DMS53 (cell line): ENCODE results near the gene NAA20.

Experiments used
- DNase-seq: peaks from one replicate; lab custom pipeline; 2025; lab: John Stamatoyannopoulos, UW

Gene NAA20

GRCh38 chr20:20018366-20018765 lies 1.2 kb downstream of the NAA20 start:
- DNase-seq: no peak

- peak; percentile 38 for DNase-seq
These were observed 2.0 kb downstream of the NAA20 start for GRCh38 chr20:20019123-20019522.

DNA sequence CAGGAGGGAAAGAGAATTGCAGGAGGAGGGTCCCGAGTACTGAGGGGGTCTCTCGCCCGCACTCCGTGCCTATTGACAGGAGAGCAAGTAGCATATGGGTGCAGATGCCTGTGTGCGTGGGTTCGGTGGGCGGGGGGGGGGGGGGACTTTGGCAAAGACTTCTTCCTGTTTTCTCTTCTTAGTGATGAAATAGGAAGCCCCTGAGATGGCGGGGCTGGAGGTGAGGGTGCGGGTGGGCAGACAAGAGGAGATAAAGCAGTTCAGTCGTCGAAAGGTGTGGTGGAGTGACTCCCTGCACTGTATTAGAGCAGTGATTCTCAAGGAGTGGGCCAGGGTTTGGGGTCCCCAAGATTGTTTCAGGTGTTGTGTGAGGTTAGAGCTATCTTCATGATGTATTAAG lies 3.7 kb downstream of the NAA20 start:
- DNase-seq: no peak

DNA sequence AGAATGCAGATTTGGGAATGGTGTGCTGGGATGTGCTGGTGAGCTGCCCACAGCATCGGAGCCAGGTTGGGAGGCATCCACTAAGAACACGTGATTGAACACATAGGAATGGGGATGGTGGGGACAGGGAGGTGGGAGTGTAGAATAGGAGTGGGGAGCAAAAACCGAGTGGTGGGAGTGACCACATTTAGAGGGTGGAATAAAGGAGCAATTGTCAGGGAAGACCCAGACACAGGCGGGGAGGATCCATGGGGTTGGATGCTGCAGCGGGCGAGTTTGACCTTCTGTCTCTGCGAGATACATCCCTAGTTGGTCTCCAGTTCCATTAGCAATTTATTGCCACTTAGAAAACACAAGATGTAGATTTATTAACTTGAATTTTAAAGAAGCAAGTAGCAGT lies 4.7 kb downstream of the NAA20 start:
- no peak for DNase-seq

GRCh38 chr20:20022498-20022897 lies 5.3 kb downstream of the NAA20 start:
- DNase-seq: no peak

- no peak for DNase-seq
These were observed 6.2 kb downstream of the NAA20 start for GRCh38 chr20:20023395-20023794.

- no peak for DNase-seq
These were observed 7.8 kb downstream of the NAA20 start for GRCh38 chr20:20024942-20025341.

DNA sequence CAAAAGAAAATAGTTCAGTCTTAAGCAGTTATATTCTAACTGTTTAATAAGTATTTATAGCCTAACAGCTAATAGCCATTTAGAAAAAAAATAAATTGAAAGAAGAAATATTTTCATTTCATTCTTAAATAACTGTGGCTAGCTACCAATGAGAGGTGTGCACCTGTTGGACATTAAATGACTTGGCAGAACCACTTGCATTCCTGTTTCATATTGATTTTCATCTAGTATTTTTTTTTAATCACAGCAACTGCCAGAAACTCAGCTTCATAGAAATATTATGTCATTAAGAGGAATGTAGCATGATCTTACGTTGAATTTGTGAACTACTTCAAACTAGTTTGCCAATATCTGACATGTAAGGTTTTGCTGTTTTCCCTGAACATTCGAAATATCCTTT lies 10.1 kb downstream of the NAA20 start:
- no peak for DNase-seq

DNA sequence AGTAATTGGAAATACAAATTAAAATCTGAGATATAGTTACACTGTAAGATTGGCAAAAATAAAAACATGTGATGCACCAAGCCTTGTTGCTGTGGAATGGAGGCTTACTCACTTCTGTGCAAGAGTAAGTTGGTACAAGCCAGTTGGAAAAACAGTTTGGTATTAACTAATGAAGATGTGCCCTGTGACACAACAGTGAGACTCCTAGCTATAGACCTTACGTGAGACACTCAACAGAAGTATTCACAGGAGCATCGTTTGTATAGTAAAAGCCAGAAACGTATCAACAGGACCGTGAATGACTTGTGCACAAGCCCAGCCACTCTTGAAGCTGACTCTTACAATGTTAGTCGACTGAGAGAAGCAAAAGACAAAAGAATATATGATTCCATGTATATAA lies 14.6 kb downstream of the NAA20 start:
- no peak for DNase-seq

DNA sequence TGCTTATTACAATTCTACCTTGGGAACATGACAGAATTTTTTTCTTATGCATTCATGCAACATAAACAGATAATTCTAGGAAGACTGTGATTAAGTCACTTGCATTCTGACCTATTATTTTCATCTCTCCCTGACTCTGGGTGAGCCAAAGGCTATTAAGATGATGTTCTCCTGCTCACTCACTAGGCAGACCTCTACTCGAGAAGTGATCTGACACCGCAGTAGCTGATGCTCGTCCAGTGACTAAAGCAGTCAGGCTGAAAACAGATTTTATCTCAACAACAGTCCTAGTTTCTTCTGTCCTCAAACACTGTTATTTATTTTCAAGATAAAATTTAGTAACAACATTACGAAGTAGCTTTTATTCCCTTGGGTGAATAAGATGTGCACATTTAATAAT lies 17.3 kb downstream of the NAA20 start:
- DNase-seq: no peak

GRCh38 chr20:20036756-20037155 lies 19.6 kb downstream of the NAA20 start:
- no peak for DNase-seq

- no peak for DNase-seq
These were observed 20.8 kb downstream of the NAA20 start for GRCh38 chr20:20037960-20038359.

GRCh38 chr20:20038586-20038985 lies 21.4 kb downstream of the NAA20 start:
- no peak for DNase-seq

- no peak for DNase-seq
These were observed 22.7 kb downstream of the NAA20 start for GRCh38 chr20:20039752-20040387.

GRCh38 chr20:20051767-20052073 lies 34.6 kb downstream of the NAA20 start:
- peak; percentile 47 for DNase-seq

- peak; percentile 99 for DNase-seq
These were observed 35.2 kb downstream of the NAA20 start, which contains the start of the genes CFAP61 and CRNKL1 for GRCh38 chr20:20052074-20052970. Gene CFAP61 (plus strand): TSS chr20:20052532. CDS start chr20:20056654, 4,122 bp downstream. Gene CRNKL1 (minus strand): TSS chr20:20052466. CDS start chr20:20052342, 124 bp downstream.

DNA sequence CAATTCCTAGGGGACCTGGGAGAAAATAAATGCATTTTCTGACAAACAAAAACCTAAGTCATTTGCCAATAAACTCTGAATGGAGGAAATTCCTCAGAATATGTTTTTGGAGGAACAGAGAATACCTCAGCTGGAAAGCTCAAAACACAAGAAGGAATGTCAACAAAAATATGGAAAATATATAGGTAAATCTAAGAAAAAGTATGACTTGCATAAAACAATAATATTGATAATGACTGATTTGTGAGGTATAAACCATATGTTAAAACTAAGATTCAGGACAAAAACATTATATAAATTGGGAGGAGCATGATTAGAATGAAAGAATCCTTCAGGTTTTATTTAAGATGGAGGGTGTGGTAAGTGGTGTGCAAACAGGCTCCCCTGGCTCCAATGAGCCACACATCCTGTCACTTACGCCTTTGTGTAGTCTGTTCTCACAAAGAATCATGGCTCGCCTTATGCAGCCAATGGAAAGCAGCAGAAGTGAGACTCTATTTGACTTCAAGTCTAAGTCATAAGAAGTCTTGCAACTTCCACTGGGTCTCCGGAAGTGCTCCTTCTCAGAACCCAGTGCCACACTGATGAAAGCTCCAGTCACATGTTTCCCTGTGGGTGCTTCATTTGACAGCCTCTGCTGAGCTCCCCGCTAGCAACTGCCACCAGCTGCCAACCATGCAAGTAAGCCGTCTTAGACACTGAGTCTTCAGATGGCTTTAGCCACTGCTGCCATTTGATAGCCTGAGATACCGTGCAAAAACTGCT lies 43.3 kb downstream of the NAA20 start:
- DNase-seq: peak; percentile 15

DNA sequence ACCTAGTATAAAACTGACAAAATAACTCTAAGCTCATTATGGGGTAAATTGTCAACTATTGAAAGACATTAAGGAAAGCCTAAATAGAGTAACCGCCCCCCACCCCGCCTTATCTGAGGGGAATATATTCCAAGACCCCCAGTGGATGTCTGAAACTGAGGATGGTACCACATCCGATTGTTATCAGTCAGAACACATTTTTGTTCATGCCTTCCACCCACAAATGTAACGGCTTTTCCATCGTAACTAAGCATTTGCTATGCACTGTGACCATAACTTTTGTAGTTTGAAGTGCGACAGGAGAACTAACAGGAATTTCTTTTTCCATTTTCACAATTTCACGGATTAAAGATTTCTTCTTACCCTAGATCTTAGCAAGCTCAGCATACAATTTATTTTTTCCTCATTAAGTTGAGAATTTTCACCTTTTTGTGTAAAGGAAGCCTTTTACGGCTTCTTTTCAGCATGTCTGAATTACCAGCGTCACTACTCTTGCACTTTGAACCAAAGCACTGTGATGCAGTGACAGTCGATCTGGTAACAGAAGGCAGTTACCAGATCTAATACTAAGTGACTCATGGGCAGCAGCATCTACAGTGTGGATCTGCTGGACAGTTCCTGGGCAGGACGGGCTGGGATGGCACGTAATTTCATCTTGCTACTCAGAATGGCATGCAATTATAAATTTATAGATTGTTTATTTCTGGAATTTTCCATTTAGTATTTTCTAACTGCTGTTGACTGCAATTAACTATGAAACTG lies 47.0 kb downstream of the NAA20 start:
- no peak for DNase-seq

GRCh38 chr20:20065361-20065760 lies 48.2 kb downstream of the NAA20 start:
- DNase-seq: no peak

GRCh38 chr20:20070871-20071726 lies 53.9 kb downstream of the NAA20 start:
- DNase-seq: no peak

DNA sequence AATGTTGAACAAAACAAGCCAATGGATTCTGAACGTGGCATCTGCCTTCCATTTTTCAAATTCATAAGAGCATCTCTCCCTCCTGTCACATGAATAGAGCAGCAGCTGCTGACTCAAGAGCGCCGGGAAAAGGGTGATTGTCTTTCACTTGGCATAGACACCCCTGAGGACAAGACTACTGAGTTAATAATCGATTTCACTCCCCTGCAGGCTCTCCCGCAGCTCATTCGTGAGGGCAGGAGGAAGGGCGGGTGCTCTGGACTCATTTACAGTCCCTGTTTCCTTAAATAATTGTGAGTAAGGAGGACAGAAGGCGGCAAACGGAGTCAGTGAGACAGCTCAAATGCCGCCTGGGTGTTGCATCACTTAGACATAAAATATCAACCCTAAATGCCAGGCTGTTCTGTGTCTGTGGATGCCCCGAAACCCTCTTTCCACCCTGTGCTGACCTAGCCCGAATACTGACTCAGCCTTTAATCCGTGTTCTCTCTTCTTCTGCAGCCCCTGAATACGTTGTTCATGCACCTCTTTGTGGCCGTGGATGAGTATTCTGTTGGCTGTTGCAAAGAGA lies 56.7 kb downstream of the NAA20 start:
- DNase-seq: no peak
